OCI-LY3 (cell line): ENCODE measurements around the gene LAMTOR1.

Source experiments
- H2AFZ ChIP-seq: fragments of 200-600, 300-600 bp; shearing (Covaris generic); 2 replicates; pipeline ENCODE4 v1.6.0; 2014; ENCODE audit warnings: antibody characterized with exemption, low read depth, low read length
- H3K27ac ChIP-seq: fragments of 200-600, 300-600 bp; sonication (generic); 2 replicates; pipeline ENCODE4 v1.5.1; 2014; ENCODE audit warnings: mild to moderate bottlenecking, low read length, moderate library complexity, mixed read lengths
- H3K27me3 ChIP-seq: fragments of 200-600, 300-600 bp; sonication (generic); 2 replicates; pipeline ENCODE4 v1.6.1; 2014; ENCODE audit warnings: low read depth, low read length, mixed read lengths
- H3K36me3 ChIP-seq: fragments of 200-600, 300-600 bp; sonication (generic); replicated peaks from 2 replicates; pipeline ENCODE3; 2014; ENCODE audit warnings: low read depth, low read length, mixed read lengths
- H3K4me1 ChIP-seq: fragments of 300-600, 200-600 bp; sonication (generic); 2 replicates; pipeline ENCODE4 v1.6.1; 2014; ENCODE audit warnings: low read length, mixed read lengths
- H3K4me2 ChIP-seq: fragments of 200-600, 300-600 bp; sonication (generic); 2 replicates; pipeline ENCODE4 v1.6.1; 2014; ENCODE audit warnings: low read length, mixed read lengths
- H3K4me3 ChIP-seq: fragments of 300-600, 200-600 bp; sonication (generic); 2 replicates; pipeline ENCODE4 v1.5.1; 2014; ENCODE audit warnings: antibody characterized with exemption, mild to moderate bottlenecking, low read length, moderate library complexity
- H3K79me2 ChIP-seq: fragments of 300-600, 200-600 bp; shearing (Covaris generic); 2 replicates; pipeline ENCODE4 v1.6.1; 2014; ENCODE audit warnings: mild to moderate bottlenecking, low read length, mixed read lengths
- H3K9ac ChIP-seq: fragments of 300-600, 200-600 bp; shearing (Covaris generic); 2 replicates; pipeline ENCODE4 v1.6.0; 2014; ENCODE audit warnings: mild to moderate bottlenecking, low read length, moderate library complexity
- H3K9me3 ChIP-seq: fragments of 200-600, 300-600 bp; shearing (Covaris generic); 2 replicates; pipeline ENCODE4 v1.6.1; 2014; ENCODE audit warnings: low read length, mixed read lengths; ENCODE audit not compliant: insufficient read depth
- H4K20me1 ChIP-seq: fragments of 200-600, 300-600 bp; sonication (generic); 2 replicates; pipeline ENCODE4 v1.6.1; 2016; ENCODE audit warnings: low read length, mixed read lengths; ENCODE audit not compliant: insufficient read depth
- EZH2phosphoT487 ChIP-seq: fragments of 200-600 bp; shearing (Covaris generic); IDR thresholded peaks from 2 replicates; pipeline ENCODE4 v1.6.1; 2018; ENCODE audit warnings: antibody characterized with exemption, mixed run types, low read depth
- TF ChIP-seq, protein P1 (sequence below): fragments of 200-600, 300-600 bp; sonication (generic); IDR thresholded peaks from 2 replicates; pipeline ENCODE4 v1.5.1; 2014; ENCODE audit warnings: antibody characterized with exemption, low read length, low read depth

The LAMTOR1 gene

DNA sequence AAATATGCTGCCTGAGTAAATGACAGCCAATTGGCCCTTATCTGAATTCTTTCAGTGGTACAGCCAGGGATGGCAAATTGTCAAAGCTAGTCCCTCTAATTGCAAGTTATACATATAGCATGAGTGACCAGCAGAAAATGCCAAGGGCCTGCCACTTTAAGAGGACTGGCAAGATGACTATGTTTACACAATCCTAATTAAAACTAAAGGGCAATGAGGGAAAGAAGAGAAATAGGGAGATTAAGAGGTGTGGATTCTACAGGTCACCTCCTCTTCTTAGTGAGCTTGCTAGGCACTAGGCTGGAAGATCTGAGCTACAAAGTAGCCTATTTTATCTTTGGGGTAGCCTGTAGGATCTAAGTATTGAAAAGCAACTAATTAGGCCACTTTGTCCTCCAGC is 36.2 kb downstream of the LAMTOR1 start:
- no peak for TF ChIP-seq EZH2phosphoT487
- TF ChIP-seq, protein P1, sequence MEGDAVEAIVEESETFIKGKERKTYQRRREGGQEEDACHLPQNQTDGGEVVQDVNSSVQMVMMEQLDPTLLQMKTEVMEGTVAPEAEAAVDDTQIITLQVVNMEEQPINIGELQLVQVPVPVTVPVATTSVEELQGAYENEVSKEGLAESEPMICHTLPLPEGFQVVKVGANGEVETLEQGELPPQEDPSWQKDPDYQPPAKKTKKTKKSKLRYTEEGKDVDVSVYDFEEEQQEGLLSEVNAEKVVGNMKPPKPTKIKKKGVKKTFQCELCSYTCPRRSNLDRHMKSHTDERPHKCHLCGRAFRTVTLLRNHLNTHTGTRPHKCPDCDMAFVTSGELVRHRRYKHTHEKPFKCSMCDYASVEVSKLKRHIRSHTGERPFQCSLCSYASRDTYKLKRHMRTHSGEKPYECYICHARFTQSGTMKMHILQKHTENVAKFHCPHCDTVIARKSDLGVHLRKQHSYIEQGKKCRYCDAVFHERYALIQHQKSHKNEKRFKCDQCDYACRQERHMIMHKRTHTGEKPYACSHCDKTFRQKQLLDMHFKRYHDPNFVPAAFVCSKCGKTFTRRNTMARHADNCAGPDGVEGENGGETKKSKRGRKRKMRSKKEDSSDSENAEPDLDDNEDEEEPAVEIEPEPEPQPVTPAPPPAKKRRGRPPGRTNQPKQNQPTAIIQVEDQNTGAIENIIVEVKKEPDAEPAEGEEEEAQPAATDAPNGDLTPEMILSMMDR: no peak
- no peak overlapping the region for H3K9ac ChIP-seq
- peaks cover 19% of the 10 kb centered on the region for H3K4me1 ChIP-seq
- no peak overlapping the region for H2AFZ ChIP-seq
- H3K9me3 ChIP-seq: no peaks in the 10 kb centered on the region
- no peak overlapping the region for H3K4me3 ChIP-seq
- peaks cover 32% of the 10 kb centered on the region for H4K20me1 ChIP-seq
- no peaks in the 10 kb centered on the region for H3K27me3 ChIP-seq
- H3K36me3 ChIP-seq: peaks cover 17% of the 10 kb centered on the region
- no peak overlapping the region for H3K27ac ChIP-seq
- no peak overlapping the region for H3K4me2 ChIP-seq
- peaks cover 35% of the 10 kb centered on the region for H3K79me2 ChIP-seq

DNA sequence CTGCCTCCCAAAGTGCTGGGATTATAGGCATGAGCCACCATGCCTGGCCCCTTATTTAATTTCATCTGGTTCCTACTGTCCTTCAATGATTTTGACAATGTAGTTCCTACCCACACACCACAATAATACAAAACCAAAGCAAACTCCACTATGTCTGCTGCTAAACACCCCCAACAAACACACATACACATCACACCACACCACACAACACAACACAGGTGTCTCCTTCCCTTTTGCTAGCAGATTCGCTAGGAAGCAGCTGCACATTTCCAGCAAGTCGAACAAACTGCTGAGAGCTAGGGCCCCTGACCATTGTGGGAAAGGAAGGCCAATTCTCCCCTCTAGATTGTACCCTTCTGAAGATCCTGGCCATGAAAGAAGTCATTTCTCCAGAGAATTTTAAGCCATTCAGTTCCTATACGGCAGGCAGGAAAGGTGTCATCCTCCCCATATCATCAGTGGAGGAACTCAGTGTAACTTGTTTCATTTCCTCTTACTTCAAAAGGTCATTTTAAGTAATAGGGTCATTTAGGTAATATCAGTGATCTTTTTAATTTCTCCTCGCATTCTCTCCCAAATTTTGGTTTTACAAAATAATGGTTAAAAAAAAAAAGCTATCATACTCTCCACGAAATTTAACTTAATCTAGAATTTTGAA is 41.2 kb downstream of the LAMTOR1 start:
- Histone ChIP-seq H3K79me2 (peaks cover 9% of the 10 kb centered on the region; the same call in 1 of the 2 replicates), H3K4me2 (peak overlapping the region; percentile 27; the same call in 1 of the 2 replicates), H3K36me3 (peaks cover 15% of the 10 kb centered on the region)

DNA sequence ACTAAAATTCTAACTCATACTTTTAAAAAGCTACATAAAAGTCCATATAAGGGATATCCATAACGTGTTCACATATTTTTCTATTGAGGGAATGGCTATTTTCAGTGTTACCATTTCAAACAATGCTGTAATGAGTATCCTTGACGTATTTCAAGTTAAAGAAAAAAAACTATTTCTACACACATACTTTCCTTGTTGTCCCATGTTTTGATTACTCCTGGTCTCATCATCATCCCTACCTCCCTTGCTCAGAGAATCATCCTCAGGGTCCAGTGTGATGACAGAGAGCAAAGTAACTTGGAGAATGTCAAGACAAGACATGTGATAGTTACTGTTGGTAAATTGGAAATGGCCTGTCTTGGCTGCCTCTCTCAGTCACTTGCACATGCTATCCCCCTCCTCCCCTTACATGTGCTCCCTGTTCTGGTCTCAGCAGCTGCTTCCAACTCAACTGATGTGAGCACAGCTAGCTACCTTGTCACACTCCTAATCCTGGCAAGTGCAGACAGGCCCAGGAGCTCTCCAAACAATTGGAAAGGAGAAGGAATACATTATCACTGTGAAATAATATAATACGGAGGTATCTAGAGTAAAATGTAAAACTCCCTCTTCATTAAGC is 44.6 kb downstream of the LAMTOR1 start:
- no peak for TF ChIP-seq EZH2phosphoT487
- TF ChIP-seq, protein P1: no peak
- H3K79me2 ChIP-seq: peaks cover 6% of the 10 kb centered on the region; the same call in 1 of the 2 replicates
- no peak overlapping the region for H2AFZ ChIP-seq
- H3K4me1 ChIP-seq: peaks cover 5% of the 10 kb centered on the region; the same call in 1 of the 2 replicates
- H3K4me2 ChIP-seq: no peak overlapping the region
- H3K9ac ChIP-seq: no peak overlapping the region
- H3K36me3 ChIP-seq: peaks cover 15% of the 10 kb centered on the region
- H3K9me3 ChIP-seq: no peaks in the 10 kb centered on the region
- no peak overlapping the region for H3K27ac ChIP-seq
- H3K27me3 ChIP-seq: no peaks in the 10 kb centered on the region
- H3K4me3 ChIP-seq: no peak overlapping the region
- no peaks in the 10 kb centered on the region for H4K20me1 ChIP-seq

More for the DNA sequence above, 41.2 kb downstream of the LAMTOR1 start:
- Histone ChIP-seq H3K27ac (no peak overlapping the region), H3K4me1 (peaks cover 5% of the 10 kb centered on the region; the same call in 1 of the 2 replicates), H3K27me3 (no peaks in the 10 kb centered on the region), H3K4me3 (no peak overlapping the region), H3K9me3 (no peaks in the 10 kb centered on the region), H4K20me1 (no peaks in the 10 kb centered on the region), H3K9ac (no peak overlapping the region), H2AFZ (no peak overlapping the region)
- TF ChIP-seq, protein P1: no peak
- TF ChIP-seq EZH2phosphoT487: no peak

DNA sequence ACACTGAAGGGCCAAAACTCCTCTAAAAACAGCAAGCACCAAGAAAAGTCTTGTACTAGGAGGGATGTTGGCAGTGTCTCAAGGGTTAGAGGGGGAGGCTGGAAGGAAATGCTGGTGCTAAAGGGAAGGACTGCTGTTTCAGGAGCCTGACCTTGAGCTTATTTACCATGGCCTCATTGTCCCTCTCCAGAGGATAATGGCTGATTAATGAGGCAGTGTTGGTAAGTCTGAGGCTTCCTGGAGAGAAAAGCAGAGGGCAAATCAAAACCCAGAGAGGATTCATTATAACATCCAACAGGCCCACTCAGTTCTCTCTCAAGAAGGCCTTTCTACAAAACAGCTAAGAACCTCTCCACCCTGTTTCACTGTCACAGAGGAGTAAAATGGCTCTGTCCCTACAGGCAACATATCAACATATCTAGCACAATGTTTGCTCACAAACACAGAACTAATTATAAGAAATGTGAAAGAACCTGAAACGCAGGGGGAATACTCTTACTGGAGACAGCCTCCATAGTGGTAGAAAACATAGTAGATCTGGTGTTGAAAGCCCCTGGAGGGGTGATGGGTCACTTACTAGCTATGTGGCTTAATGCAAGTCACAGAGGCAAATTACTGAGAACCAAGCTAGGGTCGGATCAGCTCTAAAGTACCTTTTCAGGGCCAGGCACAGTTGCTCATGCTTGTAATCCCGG is 54.2 kb downstream of the LAMTOR1 start:
- Histone ChIP-seq H3K79me2 (peaks cover 5% of the 10 kb centered on the region; the same call in 1 of the 2 replicates), H3K27ac (no peak overlapping the region), H2AFZ (no peak overlapping the region), H3K9ac (no peak overlapping the region), H3K36me3 (peaks cover 12% of the 10 kb centered on the region), H3K4me2 (no peak overlapping the region), H3K9me3 (no peaks in the 10 kb centered on the region), H3K27me3 (no peaks in the 10 kb centered on the region), H3K4me1 (no peaks in the 10 kb centered on the region), H3K4me3 (no peak overlapping the region), H4K20me1 (peaks cover 5% of the 10 kb centered on the region; the same call in 1 of the 2 replicates)
- TF ChIP-seq EZH2phosphoT487: no peak
- TF ChIP-seq, protein P1: no peak
